Measurements from ENCODE around the gene PEX11A.

PEX11A gene

DNA sequence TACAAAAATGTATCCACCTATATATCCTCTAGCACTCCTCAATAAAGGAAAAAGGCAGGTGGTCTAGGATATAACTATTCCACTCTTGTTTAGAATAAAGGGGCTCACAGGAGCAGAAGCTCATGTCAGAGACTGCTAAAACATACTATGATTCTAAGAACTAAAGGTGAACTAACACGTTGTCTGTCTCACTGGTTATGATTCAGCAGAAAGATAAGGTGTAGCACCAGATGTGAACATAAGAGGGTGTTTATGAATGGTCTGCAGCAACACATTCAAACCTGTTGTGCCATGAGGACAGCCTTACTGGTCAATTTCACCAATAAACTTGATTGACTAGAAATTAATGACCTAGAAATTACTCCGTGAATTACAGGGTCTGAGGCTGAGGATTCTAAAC lies 4.6 kb downstream of the PEX11A start:
- TF ChIP-seq, protein P1, sequence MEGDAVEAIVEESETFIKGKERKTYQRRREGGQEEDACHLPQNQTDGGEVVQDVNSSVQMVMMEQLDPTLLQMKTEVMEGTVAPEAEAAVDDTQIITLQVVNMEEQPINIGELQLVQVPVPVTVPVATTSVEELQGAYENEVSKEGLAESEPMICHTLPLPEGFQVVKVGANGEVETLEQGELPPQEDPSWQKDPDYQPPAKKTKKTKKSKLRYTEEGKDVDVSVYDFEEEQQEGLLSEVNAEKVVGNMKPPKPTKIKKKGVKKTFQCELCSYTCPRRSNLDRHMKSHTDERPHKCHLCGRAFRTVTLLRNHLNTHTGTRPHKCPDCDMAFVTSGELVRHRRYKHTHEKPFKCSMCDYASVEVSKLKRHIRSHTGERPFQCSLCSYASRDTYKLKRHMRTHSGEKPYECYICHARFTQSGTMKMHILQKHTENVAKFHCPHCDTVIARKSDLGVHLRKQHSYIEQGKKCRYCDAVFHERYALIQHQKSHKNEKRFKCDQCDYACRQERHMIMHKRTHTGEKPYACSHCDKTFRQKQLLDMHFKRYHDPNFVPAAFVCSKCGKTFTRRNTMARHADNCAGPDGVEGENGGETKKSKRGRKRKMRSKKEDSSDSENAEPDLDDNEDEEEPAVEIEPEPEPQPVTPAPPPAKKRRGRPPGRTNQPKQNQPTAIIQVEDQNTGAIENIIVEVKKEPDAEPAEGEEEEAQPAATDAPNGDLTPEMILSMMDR (IDR thresholded peaks at IDR 0.05): no peak
- Histone ChIP-seq H3K27ac (no peak overlapping the region), H3K36me3 (peaks cover 0 to 20% (median 5%) of the 10 kb centered on the region in 3 donors), H3K9me3 (no peaks in the 10 kb centered on the region), H3K4me3 (no peak overlapping the region), H3K4me1 (peaks cover 0 to 22% (median 7%) of the 10 kb centered on the region in 4 donors), H3K27me3 (no peaks in the 10 kb centered on the region)
- intact Hi-C loops (cut with DNase I; ENCODE audit: low total_unique reads): no loop called here
- DNase-seq: no peak

DNA sequence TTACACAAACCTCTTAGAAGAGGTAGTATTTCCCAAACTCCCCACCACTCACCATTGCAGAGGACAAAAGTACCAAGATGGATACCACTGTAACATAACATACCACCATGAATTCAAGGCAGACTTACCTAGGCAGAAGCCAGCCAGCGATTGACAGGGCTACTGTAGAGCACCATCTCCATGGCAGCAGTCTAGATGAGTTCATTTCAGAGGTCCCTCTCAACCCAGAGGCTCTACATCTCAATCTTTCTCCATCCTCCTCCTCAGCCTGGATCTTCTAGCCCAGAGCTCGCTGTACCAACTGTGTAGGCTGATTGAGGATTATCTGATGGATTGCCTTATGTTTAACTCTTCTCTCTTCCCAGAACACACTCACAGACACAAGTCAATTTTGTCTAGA lies 9.4 kb downstream of the PEX11A start:
- no peaks in the 10 kb centered on the region for H3K27me3 ChIP-seq
- H3K4me3 ChIP-seq: no peak overlapping the region
- no peak overlapping the region for H3K27ac ChIP-seq
- TF ChIP-seq, protein P1 (IDR thresholded peaks at IDR 0.05): no peak
- DNase-seq: no peak
- H3K36me3 ChIP-seq: peaks cover 0 to 20% (median 5%) of the 10 kb centered on the region in 3 donors
- H3K4me1 ChIP-seq: peaks cover 0 to 28% (median 9%) of the 10 kb centered on the region in 4 donors
- intact Hi-C loops (cut with DNase I; ENCODE audit: low total_unique reads): no loop called here
- no peaks in the 10 kb centered on the region for H3K9me3 ChIP-seq

DNA sequence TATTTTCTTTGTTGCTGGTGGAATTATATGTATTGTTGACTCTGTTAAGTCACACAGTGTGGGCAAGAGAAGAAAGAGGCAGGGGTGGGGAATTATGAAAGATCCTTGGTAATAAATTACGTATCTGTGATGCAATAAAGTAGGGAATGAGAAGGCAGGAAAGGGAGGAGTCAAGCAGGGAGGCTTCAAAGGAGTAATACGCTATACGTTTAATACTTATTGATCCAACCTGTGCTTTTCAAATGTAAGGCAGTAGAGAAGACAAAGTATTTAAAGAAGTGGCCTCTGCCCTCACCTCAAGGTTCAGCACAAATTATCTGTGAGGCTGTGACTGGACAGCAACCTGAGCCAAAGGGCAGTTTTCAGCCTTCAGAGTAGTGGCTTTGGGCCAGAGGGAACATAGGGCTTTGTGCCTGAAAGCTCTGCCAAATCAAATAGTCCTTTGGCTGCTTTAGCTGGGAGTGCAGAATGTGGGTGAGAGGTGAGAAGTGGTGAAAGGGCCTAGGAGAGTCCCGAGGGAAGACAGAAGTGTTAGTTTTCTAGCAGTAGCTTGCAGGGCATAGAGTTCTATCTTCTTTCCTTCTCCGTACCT lies 10.2 kb downstream of the PEX11A start:
- TF ChIP-seq, protein P1 (IDR thresholded peaks at IDR 0.05): no peak
- Histone ChIP-seq H3K27ac (peak overlapping the region; percentile 31 to 43), H3K4me3 (no peak overlapping the region), H3K36me3 (peaks cover 0 to 20% (median 5%) of the 10 kb centered on the region in 3 donors), H3K9me3 (no peaks in the 10 kb centered on the region), H3K4me1 (peaks cover 0 to 28% (median 9%) of the 10 kb centered on the region in 4 donors), H3K27me3 (no peaks in the 10 kb centered on the region)
- peak; percentile 81 to 91 for DNase-seq
- intact Hi-C loops (cut with DNase I; ENCODE audit: low total_unique reads): no loop called here

DNA sequence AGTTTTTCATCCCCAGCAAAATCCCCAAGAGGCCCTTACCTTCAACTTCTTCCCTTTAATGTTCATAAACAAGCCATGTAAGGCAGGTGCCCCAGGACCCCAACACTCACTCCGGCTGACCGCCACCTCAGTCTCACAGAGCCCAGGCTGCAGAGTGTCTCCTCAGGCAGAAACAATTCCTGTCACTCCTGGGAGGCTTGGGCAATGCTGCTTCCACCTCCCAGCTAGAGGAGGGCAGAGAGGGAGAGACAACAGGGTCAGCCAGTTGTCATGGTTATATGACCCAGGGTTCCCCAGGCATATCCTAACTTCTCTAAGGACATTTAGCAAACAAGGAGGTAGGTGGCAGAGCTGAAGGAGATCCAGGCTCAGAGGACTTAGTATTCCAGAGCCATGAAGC lies 11.3 kb downstream of the PEX11A start, which contains the start of gene PLIN1:
Gene PLIN1, minus strand, starts transcription at position 156 of the 400 bp plus-strand sequence. CDS start 1,878 bp downstream, outside the sequence.
- TF ChIP-seq, protein P1 (IDR thresholded peaks at IDR 0.05): no peak
- Histone ChIP-seq H3K27ac (peak within 1 kb of the TSS; percentile 31 to 43), H3K27me3 (no peaks in the 10 kb centered on the region), H3K4me1 (peaks cover 0 to 28% (median 9%) of the 10 kb centered on the region in 4 donors), H3K9me3 (no peaks in the 10 kb centered on the region), H3K36me3 (peaks cover 0 to 15% (median 5%) of the 10 kb centered on the region in 3 donors), H3K4me3 (no peak within 1 kb of the TSS)
- intact Hi-C loops (cut with DNase I; ENCODE audit: low total_unique reads): no loop called here
- DNase-seq: no peak

DNA sequence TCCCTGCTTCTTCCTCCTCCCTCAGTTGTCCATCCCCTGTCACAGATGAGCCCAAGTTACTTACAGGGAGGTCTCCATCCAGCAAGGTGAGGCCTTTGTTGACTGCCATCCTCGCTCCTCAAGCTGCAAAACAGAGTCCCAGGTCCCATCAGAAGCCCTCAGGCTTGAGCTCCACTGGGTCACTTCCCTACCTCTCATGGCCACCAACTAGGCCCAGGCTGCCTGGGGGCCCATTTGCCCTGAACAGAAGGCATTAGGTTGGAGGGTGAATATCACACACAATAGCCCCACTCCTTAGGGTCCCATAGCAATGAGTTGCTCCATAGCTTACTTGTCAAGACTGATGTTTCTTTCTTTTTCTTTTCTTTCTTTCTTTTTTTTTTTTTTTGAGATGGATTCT lies 13.2 kb downstream of the PEX11A start:
- Histone ChIP-seq H3K36me3 (no peaks in the 10 kb centered on the region), H3K27me3 (no peaks in the 10 kb centered on the region), H3K9me3 (no peaks in the 10 kb centered on the region), H3K27ac (no peak overlapping the region), H3K4me3 (no peak overlapping the region), H3K4me1 (peaks cover 0 to 42% (median 20%) of the 10 kb centered on the region in 4 donors)
- TF ChIP-seq, protein P1 (IDR thresholded peaks at IDR 0.05): no peak
- intact Hi-C loops (cut with DNase I; ENCODE audit: low total_unique reads): no loop called here
- no peak for DNase-seq
